ENCODE results near the gene MED7.

The MED7 gene

DNA sequence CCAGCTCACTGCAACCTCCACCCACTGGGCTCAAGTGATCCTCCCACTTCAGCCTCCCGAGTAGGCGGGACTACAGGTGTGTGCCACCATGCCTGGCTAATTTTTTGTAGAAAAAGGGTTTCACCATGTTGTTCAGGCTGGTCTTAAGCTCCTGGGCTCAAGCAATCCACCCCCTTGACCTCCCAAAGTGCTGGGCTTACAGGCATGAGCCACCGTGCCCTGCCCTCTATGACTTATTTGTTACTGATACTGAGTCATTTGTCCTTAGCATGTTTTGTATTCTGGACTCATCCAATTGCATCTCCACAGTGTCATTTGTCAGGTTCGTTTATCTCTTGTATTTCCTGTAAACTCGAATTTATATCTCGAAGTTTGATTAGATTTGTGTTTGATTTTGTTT lies 35.3 kb upstream of the MED7 start:
- peaks cover 20% of the 10 kb centered on the region; the same call in 1 of the 2 replicates for H3K27me3 ChIP-seq (ENCODE audit: insufficient read depth, low read length)
- H3K9me3 ChIP-seq (ENCODE audit: insufficient read depth, low read depth, low read length): no peaks in the 10 kb centered on the region
- no peaks in the 10 kb centered on the region for H3K36me3 ChIP-seq (ENCODE audit: insufficient read depth, low read length)
- H3K4me3 ChIP-seq (ENCODE audit: low read length): no peak overlapping the region
- no peaks in the 10 kb centered on the region for H3K4me1 ChIP-seq (ENCODE audit: insufficient read depth, low read length)
- no peak overlapping the region for H3K27ac ChIP-seq (ENCODE audit: low read depth, low read length)
- WGBS: 96% methylated on average over 6 of the region's 6 CpGs
- no peak overlapping the region for H3K9ac ChIP-seq (ENCODE audit: low read depth, low read length)

DNA sequence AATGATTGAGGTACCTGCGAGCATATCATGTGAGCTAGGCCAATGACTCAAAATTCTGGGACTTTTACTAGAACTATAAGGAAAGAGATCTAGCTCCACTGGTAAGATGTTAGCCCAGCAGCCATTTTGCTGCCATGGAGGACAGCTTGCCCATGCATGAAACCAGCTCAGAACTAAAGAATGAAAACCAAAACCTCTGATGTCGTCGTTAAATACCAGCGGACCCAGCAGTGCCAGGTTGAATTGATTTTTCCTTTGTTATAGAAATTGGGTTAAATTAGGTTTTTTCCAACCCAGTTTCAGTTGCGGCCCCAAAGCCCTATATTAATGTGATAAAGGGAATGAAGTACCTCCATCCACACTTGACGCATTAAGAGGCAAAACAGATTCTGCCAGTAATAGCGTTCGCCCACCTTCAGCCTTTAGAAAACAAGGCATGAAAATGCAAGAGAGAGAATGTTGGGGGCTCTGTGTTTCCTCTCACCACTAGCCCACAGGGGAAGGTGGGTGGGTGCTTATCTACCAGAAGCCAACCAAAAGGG lies 32.5 kb upstream of the MED7 start:
- Histone ChIP-seq H3K27ac (ENCODE audit: low read depth, low read length) (no peak overlapping the region), H3K9me3 (ENCODE audit: insufficient read depth, low read depth, low read length) (no peaks in the 10 kb centered on the region), H3K4me3 (ENCODE audit: low read length) (no peak overlapping the region), H3K36me3 (ENCODE audit: insufficient read depth, low read length) (no peaks in the 10 kb centered on the region), H3K9ac (ENCODE audit: low read depth, low read length) (no peak overlapping the region), H3K4me1 (ENCODE audit: insufficient read depth, low read length) (no peaks in the 10 kb centered on the region), H3K27me3 (ENCODE audit: insufficient read depth, low read length) (no peaks in the 10 kb centered on the region; the same call in 1 of the 2 replicates)
- WGBS: 93% methylated on average over 8 of the region's 8 CpGs

DNA sequence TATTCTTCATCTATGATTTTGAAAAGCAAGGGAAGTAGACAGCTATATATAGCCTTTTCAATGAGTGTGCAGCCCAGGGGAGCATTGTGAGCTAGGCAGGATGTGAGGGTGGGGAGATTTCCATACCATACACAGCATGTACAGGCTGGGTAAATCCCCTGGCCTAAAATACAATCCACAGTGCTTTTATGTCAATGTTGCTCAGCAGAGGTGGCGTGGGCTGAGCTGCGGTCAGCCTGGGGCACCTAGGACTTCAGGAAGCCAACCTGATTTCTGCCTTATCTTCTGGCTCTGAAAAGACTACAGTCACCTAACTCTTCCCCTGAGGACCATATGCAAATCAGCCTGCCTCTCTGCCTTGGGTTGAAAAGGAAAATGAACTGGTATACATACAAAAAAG lies 29.7 kb upstream of the MED7 start:
- no peak overlapping the region for H3K4me3 ChIP-seq (ENCODE audit: low read length)

DNA sequence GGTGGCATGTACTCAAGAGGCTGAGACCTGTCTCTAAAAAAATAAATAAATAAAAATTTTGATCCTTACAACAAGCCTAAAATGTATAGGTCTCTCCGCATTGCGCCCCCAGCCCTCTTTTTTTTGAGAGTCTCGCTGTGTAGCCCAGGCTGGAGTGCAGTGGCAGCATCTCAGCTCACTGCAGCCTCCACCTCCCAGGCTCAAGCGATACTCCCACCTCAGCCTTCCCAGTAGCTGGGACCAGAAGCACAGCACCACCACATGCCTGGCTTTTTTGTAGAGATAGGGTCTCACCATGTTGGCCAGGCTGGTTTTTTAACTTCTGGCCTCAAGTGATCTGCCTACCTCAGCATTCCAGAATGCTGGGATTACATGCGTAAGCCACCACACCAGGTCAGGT lies 25.6 kb upstream of the MED7 start:
- Histone ChIP-seq H3K4me1 (ENCODE audit: insufficient read depth, low read length) (no peaks in the 10 kb centered on the region), H3K27ac (ENCODE audit: low read depth, low read length) (no peak overlapping the region), H3K27me3 (ENCODE audit: insufficient read depth, low read length) (no peaks in the 10 kb centered on the region), H3K4me3 (ENCODE audit: low read length) (no peak overlapping the region), H3K9ac (ENCODE audit: low read depth, low read length) (no peak overlapping the region), H3K36me3 (ENCODE audit: insufficient read depth, low read length) (no peaks in the 10 kb centered on the region), H3K9me3 (ENCODE audit: insufficient read depth, low read depth, low read length) (no peaks in the 10 kb centered on the region)
- 92% methylated on average over 5 of the region's 5 CpGs for WGBS

More for the DNA sequence above, 29.7 kb upstream of the MED7 start:
- H3K36me3 ChIP-seq (ENCODE audit: insufficient read depth, low read length): no peaks in the 10 kb centered on the region
- H3K27me3 ChIP-seq (ENCODE audit: insufficient read depth, low read length): no peaks in the 10 kb centered on the region
- H3K27ac ChIP-seq (ENCODE audit: low read depth, low read length): no peak overlapping the region
- H3K4me1 ChIP-seq (ENCODE audit: insufficient read depth, low read length): no peaks in the 10 kb centered on the region
- H3K9ac ChIP-seq (ENCODE audit: low read depth, low read length): no peak overlapping the region
- WGBS: 88% methylated on average over 2 of the region's 2 CpGs
- no peaks in the 10 kb centered on the region for H3K9me3 ChIP-seq (ENCODE audit: insufficient read depth, low read depth, low read length)

DNA sequence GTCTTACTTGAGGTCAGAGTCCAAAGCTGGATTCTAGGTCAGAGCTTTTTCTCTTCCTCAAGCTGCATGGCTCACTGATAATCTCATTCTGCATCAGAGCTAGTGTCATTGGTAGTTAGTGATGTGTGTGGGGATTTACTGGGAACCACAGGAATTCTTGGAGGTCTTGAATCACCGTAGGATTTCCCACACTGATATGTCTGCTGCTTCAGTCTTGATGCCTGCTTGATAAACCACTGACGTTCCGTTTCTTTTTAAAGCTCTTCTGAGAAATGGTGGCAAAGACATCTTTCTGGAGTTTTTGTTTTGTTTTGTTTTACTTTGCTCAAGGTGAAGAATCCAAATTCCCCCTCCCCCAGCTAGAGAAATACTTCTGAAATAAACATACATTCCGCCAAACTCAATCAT lies 24.6 kb upstream of the MED7 start:
- H3K9ac ChIP-seq (ENCODE audit: low read depth, low read length): no peak overlapping the region
- no peaks in the 10 kb centered on the region for H3K27me3 ChIP-seq (ENCODE audit: insufficient read depth, low read length)
- 88% methylated on average over 4 of the region's 4 CpGs for whole genome bisulfite sequencing
- H3K4me1 ChIP-seq (ENCODE audit: insufficient read depth, low read length): no peaks in the 10 kb centered on the region
- H3K4me3 ChIP-seq (ENCODE audit: low read length): no peak overlapping the region
- H3K9me3 ChIP-seq (ENCODE audit: insufficient read depth, low read depth, low read length): no peaks in the 10 kb centered on the region
- no peaks in the 10 kb centered on the region for H3K36me3 ChIP-seq (ENCODE audit: insufficient read depth, low read length)
- H3K27ac ChIP-seq (ENCODE audit: low read depth, low read length): no peak overlapping the region

DNA sequence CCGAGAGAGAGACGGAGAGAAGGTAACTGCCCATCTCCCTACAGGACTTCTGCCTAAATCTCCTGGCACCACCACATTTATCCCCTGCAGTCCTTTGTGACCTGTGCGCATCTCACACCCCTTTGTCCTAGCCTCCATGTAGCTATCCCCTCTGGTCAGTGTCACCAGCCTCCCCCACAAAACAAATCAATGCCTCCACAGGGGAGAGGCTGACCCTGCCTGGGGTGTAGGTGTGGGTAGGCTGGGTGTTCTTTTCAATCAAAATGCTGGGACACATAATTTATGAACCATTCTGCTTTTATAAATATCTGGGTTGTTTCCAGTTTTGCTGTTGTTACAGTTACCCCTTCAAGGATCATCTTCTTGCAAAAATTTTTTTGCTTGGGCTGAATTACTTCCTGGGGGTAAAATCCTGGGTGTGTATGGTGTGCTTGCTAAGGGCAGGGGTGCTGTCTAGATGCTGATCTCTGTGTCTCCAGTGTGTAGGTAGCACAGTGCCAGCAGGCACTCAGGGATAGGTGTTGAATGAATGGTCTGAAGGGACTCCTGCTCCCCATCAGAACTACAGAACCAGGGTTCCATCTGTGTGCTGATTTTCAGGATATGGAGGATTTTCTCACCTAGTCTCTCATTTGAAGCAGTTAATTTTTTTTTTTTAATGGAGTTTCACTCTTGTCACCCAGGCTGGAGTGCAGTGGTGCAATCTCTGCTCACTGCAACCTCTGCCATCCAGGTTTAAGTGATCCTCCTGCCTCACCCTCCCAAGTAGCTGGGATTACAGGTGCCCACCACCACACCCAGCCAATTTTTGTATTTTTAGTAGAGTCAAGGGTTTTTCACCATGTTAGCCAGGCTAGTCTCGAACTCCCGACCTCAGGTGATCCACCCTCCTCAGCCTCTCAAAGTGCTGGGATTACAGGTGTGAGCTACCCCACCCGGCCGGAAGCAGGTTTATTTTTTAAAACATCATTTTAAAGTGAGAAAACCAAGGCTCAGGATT lies 23.8 kb upstream of the MED7 start, which contains the start of gene GARIN3:
GARIN3 (minus strand) TSS at position 51 of the 1,000 bp plus-strand sequence. CDS start 96 bp downstream, outside the sequence.
- 96% methylated on average over 7 of the region's 7 CpGs for WGBS
- Histone ChIP-seq H3K4me3 (ENCODE audit: low read length) (no peak within 1 kb of the TSS), H3K36me3 (ENCODE audit: insufficient read depth, low read length) (no peaks in the 10 kb centered on the region), H3K27ac (ENCODE audit: low read depth, low read length) (no peak within 1 kb of the TSS), H3K27me3 (ENCODE audit: insufficient read depth, low read length) (no peaks in the 10 kb centered on the region), H3K4me1 (ENCODE audit: insufficient read depth, low read length) (no peaks in the 10 kb centered on the region), H3K9ac (ENCODE audit: low read depth, low read length) (no peak within 1 kb of the TSS), H3K9me3 (ENCODE audit: insufficient read depth, low read depth, low read length) (no peaks in the 10 kb centered on the region)

DNA sequence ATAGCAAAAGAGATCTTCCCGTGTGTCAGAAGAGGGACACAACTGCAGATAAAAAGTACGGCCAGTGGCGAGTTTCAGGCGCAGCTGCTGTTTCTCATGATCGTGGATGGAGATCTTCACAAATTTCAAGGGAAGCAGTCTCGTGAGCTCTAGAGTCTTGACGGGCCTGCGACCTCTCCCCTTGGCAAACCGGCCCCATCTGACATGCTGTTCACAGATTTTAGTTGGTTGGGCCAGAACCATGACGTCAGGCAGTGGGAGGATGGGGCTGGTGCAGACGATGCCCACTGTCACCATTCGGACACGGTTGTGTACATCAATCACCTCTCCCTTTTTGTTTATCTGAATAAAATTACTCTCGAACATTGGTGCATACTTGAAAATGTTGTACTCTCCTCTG lies 23.0 kb upstream of the MED7 start:
- H3K27ac ChIP-seq (ENCODE audit: low read depth, low read length): no peak overlapping the region
- H3K9me3 ChIP-seq (ENCODE audit: insufficient read depth, low read depth, low read length): no peaks in the 10 kb centered on the region
- no peak overlapping the region for H3K4me3 ChIP-seq (ENCODE audit: low read length)
- no peaks in the 10 kb centered on the region for H3K27me3 ChIP-seq (ENCODE audit: insufficient read depth, low read length)
- no peak overlapping the region for H3K9ac ChIP-seq (ENCODE audit: low read depth, low read length)
- H3K4me1 ChIP-seq (ENCODE audit: insufficient read depth, low read length): no peaks in the 10 kb centered on the region
- no peaks in the 10 kb centered on the region for H3K36me3 ChIP-seq (ENCODE audit: insufficient read depth, low read length)
- whole genome bisulfite sequencing: 95% methylated on average over 14 of the region's 14 CpGs

DNA sequence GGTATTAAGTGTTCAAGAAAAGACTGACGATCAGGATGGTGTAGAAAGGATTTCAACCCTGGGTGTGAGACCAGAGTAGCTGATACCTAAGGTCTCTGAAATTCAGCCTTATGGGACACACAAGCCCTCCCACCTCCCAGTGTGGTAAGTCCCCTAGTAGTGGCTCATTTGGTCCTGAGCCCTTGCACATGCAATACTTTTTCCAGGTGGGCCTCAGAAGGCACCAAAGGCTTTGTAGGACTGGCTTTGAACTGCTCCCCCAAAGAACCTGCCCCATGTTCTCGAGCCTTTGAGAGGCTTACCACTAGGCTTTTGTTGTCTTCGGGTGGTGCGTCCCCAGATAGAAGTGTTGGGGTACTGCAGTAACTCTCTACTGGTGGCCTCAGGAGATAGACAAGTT lies 22.6 kb upstream of the MED7 start:
- 91% methylated on average over 4 of the region's 4 CpGs for WGBS
- Histone ChIP-seq H3K27ac (ENCODE audit: low read depth, low read length) (no peak overlapping the region), H3K27me3 (ENCODE audit: insufficient read depth, low read length) (no peaks in the 10 kb centered on the region), H3K9me3 (ENCODE audit: insufficient read depth, low read depth, low read length) (no peaks in the 10 kb centered on the region), H3K4me1 (ENCODE audit: insufficient read depth, low read length) (no peaks in the 10 kb centered on the region), H3K36me3 (ENCODE audit: insufficient read depth, low read length) (no peaks in the 10 kb centered on the region), H3K9ac (ENCODE audit: low read depth, low read length) (no peak overlapping the region), H3K4me3 (ENCODE audit: low read length) (no peak overlapping the region)

DNA sequence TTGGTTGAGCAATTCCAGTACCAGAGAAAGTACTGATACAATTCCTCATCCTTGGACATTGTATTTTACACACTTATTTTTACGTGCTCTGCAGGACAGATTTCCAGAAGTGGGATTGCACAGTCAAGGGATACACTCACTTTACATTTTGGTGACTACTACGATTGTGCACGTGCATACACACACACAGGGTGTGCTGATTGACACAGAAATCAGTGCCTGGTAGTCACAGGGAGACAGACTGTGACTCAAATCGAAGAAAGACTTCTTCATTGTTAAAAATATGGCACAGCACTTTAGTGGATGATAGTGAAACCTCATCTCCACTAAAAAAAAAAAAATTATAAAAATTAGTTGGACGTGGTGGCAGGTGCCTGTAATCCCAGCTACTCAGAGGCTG lies 21.9 kb upstream of the MED7 start:
- WGBS: 93% methylated on average over 4 of the region's 5 CpGs
- H3K27ac ChIP-seq (ENCODE audit: low read depth, low read length): no peak overlapping the region

DNA sequence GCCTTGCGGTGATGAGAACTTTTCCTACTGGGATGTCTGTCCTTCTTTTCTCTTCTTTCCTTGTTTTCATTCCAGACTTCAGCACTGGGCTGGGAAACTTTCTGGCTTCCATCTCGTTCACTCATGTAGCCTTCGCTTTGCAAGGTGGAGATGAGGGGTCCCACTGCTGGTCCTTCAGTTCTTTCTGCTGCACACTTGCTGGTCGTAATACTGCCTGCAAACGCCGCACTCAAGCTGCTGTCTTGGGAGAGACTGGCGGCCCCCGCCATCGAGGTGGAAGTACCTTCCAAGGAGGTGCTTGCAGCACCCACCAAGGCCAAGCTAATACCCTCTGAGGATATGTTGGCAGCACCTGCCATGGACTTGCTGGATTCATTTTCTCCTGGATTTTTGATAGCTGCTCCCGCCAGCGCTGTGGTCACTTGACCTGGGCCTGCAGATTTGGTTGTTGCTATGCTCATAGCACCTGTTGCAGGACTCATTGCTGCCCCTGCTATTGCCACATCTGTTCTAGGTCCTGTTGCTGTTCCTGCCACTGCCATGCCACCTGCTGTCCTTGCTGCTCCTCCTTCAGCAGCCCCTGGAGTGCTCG lies 20.4 kb upstream of the MED7 start:
- Histone ChIP-seq H3K27me3 (ENCODE audit: insufficient read depth, low read length) (no peaks in the 10 kb centered on the region), H3K9ac (ENCODE audit: low read depth, low read length) (no peak overlapping the region), H3K4me1 (ENCODE audit: insufficient read depth, low read length) (no peaks in the 10 kb centered on the region), H3K27ac (ENCODE audit: low read depth, low read length) (no peak overlapping the region), H3K4me3 (ENCODE audit: low read length) (no peak overlapping the region), H3K9me3 (ENCODE audit: insufficient read depth, low read depth, low read length) (no peaks in the 10 kb centered on the region), H3K36me3 (ENCODE audit: insufficient read depth, low read length) (no peaks in the 10 kb centered on the region)
- 96% methylated on average over 12 of the region's 12 CpGs for WGBS

More for the DNA sequence above, 21.9 kb upstream of the MED7 start:
- Histone ChIP-seq H3K9ac (ENCODE audit: low read depth, low read length) (no peak overlapping the region), H3K4me1 (ENCODE audit: insufficient read depth, low read length) (no peaks in the 10 kb centered on the region), H3K27me3 (ENCODE audit: insufficient read depth, low read length) (no peaks in the 10 kb centered on the region), H3K9me3 (ENCODE audit: insufficient read depth, low read depth, low read length) (no peaks in the 10 kb centered on the region), H3K36me3 (ENCODE audit: insufficient read depth, low read length) (no peaks in the 10 kb centered on the region), H3K4me3 (ENCODE audit: low read length) (no peak overlapping the region)

DNA sequence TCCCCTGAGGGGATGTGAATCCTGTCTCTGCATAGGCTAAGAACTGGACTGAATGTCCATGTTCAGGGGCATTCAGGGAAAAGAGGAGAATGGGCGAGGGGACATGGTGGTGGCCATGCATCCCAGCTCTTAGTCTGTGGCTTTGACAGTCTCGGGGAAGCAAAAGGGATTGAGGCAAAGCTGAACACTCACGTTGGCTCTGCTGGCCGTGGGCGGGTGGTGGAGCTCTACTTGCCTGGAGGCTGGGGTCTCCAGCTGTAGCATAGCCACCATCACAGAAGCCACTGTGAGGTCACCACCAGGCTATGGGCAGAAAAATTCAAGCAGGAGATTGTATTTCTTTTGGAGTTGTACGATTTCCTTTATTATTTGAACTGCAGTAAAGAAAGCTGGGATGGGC lies 19.3 kb upstream of the MED7 start:
- Histone ChIP-seq H3K4me1 (ENCODE audit: insufficient read depth, low read length) (no peaks in the 10 kb centered on the region), H3K9me3 (ENCODE audit: insufficient read depth, low read depth, low read length) (no peaks in the 10 kb centered on the region), H3K36me3 (ENCODE audit: insufficient read depth, low read length) (no peaks in the 10 kb centered on the region), H3K27ac (ENCODE audit: low read depth, low read length) (no peak overlapping the region), H3K27me3 (ENCODE audit: insufficient read depth, low read length) (no peaks in the 10 kb centered on the region), H3K9ac (ENCODE audit: low read depth, low read length) (no peak overlapping the region), H3K4me3 (ENCODE audit: low read length) (no peak overlapping the region)
- 94% methylated on average over 6 of the region's 6 CpGs for WGBS

All from HUES64 (cell line).